HG02885 (cell line): ENCODE results near the gene CIRBP.

Experiments used
- ATAC-seq: cut with Tn5 transposase; IDR thresholded peaks from one replicate; pipeline ENCODE4 v1.9.1; 2021; ENCODE audit warnings: mild to moderate bottlenecking; ENCODE audit not compliant: unreplicated experiment, poor library complexity

Gene CIRBP

DNA sequence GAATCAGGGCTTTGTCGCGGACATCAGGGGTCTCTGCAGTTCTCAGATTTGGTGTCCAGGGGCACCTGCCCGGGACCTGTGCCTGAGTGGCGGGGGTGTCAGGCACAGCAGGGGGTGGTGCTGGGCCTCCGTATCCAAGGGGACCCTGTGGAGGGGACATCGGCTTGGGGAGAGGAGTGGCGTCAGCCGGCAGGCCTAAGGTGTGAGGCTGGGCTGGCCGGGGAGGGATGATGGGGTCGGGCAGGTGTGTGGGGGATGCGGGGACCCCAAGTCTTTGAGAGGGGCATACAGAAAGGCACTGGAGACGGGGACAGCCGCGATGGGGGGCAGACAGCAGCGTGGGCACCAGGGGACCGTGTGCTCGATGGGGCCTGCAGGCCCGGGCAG lies 19.1 kb downstream of the CIRBP start:
- ATAC-seq = no peak

DNA sequence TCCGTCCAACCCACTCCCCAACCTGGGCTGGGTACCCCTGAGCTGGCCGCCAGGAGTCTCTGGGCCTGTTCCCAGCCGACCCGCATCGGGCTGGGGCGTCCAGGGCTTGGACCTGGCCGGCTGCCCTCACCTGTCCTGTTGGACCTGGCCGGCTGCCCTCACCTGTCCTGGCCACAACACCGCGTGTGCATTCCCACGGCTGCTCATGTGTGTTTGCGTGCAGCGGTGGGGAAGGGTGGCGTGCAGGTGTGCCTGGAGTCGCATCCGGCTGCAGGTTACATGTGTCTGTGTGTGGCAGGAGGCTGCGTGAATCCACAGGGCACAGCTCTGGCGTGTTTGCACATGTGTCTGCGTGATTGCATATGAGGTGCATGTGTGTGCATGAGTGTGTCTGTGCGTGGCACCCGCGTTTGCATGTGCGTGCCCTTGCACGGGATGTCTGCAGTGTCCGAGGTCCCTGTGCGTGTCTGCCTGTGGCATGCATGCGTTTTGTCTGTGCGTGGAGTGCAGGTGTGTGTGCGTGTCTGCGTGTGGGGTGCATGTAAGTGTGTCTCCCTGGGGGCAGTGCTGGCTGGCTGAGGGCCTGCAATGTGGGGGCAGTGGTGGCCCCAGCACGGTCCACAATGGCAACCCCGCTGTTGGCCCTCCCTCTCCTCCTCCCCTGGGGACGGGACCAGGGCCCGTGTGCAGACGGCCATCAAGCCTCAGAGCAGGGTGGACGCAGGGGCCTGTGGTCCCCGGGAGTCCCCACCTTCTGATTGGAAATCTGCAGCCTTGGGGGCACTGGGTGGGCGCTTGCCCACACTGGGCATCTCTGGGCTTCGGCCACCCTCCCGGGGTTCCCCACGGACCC lies 19.9 kb downstream of the CIRBP start:
- ATAC-seq = no peak

DNA sequence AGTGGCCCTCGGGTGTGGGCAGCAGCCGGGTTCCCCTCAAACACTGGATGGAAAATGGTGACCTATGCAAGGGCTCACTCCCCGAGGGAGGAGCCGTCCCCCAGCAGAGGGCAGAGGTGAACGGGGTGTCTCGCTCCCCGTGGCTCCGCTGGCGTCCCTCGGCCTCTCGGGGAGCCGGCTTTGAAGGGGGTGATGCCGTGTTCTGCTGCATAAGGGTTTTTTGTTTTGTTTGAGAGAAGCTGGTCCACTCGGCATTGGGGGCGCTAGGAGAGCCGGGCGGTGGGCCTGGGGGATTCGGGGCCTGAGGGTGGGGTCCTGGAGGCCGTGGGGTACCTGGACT lies 20.5 kb downstream of the CIRBP start:
- no peak for ATAC-seq

DNA sequence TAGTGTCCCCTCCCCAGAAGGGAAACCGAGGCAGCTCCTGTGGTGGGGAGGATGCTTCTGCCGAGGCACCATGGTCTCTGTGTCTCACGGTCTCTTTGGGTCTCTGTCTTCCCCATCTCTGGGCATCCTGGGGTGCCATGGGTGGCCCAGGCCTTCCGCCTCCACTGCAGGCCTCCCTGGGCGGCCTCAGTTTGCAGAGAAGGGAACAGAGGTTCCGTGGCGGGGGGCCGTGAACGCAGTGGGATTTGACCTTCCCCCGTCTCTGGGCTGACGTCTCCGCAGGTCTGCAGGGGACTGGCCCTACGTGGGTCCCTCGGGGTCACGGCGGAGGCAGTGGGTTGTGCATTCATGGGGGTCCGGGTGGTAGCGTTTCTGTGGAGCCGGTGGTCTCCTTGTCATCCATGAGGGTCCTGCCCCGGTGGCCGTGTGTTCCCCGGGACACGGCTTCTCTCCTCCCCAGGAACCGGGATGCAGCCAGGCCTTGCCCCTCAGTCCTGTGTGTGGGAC lies 21.1 kb downstream of the CIRBP start:
- no peak for ATAC-seq

DNA sequence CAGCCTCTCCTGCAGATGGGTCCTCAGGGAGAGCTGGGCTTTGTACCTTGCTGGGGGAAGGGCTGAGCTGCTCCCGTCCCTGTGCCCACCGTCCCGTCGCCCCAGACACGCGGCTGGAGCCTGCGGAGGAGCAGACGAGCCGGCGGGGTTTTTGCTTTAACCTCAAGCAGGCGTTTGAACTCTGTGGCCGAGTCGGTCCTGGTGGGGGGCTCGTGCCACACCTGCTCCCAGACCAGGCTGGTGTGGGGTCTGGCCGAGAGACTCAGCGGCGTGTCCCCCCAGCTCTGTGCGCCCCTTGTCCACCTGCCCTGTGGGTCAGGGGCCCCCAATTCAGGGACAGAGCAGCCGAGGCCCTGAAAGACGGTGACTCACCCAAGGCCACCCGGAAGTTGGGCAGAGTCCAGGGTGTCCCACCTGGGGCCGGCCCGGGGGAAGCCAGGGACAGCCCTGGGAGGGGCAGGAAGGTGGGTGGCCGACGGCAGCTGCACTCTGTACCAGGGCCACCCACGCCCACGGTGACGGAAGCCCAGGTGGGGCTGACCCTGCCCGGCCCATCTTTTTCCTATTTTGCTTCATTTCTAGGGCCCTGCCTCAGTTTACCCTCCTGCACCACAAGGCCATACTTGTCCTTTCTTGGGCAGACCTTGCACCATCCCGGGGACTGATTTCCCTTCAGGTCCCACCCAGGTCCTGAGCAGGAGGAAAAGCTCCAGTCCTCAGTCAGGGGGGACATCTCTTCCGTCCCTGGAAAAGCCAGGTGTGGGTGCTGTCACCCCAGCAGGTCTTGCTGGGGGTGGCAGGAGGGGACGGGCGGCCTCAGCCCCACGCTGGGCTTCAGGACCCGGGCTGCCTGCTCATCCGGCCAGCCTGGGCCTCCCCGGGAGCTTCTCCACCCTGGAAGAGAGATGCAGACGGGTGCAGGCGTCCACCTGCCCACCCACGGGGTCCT lies 21.8 kb downstream of the CIRBP start:
- no peak for ATAC-seq

DNA sequence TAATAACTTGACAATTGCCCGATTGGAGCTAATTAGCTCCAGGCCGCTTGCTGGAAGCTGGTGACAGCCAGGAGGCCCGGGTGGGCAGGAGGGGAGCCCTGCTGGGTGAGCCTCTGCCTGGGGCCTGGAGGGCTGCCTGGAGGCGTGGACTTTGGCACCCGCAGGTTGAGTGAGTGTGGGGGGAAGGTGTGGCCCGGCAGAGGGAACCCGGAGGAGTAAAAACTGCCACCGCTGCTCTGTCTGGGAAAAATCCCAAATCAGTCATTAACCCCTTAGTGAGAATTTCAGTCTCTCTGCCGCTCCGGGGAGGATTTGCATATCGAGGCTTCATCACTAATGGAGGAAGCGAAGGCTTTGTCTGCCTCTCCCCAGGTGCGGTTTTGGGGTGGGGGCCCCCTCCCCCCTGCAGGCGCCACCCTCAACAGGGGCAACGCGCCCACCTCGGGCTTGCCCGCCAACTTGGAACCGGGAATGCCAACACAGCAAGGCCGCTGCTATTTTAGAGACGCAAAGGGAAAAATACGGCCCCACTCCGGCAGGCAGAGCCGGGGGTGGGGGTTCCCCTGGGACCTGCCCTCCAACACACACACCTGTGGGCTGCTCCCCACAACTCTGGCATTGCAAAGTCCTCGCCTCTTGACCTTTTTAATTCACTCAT lies 22.8 kb downstream of the CIRBP start:
- no peak for ATAC-seq

DNA sequence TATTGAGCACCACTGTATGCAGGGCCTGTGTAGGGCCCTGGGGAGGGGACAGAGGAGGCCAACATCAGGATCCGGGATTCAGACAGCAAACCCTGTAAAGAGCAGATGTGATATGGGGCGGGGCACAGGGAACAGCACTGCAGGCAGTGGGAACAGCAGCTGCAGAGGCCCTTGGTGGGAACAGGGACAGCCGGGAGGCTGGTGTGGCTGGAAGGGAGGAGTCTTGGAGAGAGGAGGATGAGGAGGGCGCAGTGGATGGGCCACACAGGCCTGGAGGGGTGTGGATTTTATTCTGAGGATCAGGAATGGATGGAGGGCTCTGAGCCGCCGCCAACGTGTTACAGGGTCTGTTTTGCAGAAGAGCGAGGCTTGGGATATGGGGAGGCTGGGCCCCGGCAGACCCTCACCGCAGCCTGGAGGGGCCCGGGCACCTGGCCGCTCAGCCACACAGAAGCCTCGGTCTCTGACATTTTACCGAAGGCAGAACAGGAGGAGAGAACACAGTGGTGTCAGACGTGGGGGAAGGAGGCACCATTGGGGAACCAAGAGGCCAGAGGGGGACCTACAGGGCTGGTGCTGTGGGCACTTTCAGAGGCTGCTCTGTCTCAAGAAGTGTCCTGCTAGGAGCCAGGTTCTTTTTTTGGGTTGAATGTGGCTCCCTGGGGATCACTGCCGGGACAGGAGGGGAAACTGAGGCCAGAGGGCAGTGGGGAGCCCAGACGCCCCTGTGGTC lies 23.5 kb downstream of the CIRBP start:
- no peak for ATAC-seq

DNA sequence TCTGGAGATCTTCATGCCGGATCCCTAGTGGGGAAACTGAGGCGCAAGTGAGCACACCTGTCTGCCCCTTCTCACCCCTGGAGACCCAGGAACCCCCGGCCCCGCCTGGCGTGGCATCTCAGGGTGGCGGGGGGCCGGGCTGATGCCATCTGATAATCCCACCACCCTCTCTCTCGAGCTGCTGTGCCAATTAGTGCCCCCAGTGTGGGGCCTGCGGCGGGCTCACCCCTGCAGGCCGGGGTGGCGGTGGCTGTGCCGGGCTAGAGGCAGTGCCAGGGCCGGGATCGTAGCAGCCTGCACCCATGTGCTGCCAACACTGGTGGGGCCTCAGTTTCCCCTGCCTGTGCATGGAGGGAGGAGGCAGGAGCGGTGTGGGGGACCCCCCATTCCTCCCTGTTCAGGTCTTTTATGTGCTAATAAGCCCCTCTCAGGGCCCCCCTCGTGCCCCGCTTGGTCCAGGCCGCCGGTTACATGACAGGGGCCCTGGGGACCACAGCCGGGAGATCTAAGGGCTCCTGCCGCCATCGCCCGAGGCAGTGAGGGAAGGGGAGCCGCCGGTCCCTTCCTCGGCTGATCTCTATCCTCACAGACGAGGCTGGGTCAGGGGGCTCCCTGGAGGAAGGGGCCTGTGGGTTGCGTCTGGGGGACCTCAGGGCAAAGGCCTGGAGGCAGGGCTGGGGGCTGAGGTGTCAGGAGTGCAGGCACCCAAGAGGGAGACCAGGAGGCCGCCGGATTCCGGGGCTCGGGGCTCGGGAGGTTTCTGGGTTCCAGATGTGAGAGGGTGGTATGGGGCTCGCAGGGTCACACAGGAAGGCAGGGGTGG lies 24.9 kb downstream of the CIRBP start:
- no peak for ATAC-seq

DNA sequence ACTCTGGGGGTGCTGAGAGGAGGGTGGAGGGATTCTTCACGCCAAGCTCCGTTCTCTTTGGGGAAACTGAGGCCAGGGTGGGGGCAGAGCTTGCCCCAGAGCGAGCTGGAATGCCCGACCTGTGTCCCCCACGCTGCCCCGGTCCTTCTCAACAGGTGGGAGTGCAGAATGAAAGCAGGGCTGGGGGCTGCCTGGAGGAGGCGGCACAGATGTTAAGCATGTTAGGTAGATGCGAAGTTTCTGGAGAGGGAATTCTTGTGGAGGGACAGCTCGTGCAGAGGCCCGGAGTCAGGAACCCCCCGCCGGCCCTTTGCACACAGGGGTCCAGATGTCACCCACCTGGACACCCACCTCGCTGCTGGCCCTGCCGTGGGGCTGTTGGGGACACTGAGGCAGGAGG lies 25.6 kb downstream of the CIRBP start:
- ATAC-seq = no peak

DNA sequence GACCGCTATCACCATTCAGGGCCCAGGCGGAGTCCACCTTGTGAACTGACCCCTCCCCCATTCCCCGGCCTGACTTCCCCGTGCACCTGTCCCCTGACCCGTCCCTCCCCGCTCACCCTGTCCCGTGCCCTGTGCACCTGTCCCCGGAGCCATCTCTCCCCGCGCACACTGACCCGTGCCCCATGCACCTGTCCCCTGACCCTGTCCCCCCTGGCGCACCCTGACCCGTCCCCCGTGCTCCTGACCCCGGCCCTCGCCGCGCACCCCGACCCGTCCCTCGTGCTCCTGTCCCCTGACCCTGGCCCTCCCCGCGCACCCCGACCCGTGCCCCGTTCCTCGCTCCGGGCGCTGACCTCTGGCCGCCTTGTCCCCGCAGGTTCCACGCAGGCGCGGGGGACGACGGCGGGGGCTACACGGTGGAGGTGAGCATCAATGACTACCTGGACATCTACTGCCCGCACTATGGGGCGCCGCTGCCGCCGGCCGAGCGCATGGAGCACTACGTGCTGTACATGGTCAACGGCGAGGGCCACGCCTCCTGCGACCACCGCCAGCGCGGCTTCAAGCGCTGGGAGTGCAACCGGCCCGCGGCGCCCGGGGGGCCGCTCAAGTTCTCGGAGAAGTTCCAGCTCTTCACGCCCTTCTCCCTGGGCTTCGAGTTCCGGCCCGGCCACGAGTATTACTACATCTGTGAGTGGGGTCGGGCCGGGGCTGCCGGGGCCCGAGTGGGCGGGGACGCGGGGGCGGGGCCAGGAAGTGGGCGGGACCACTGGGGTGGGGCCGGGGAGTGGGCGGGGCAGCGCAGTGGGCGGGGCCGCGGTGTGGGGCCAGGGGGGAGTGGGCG lies 26.3 kb downstream of the CIRBP start:
- ATAC-seq = no peak

DNA sequence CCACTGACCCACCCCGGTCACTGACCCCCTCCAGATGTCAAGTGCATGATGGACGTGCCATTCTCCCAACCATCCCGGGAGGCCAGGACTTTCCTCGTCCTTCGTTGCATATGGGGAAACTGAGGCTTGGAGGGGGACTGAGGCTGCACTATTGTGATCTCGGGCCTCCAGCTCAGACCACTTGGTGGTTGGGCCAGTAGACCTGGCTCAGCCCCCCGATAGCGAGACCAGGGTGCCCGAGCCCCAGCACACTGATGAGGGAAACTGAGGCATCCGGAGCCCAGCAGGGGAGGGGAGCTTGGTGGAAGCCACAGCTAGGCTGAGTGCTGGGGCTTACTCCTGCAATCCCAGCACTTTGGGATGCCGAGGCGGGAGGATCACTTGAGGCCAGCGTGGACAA lies 26.9 kb downstream of the CIRBP start:
- no peak for ATAC-seq

DNA sequence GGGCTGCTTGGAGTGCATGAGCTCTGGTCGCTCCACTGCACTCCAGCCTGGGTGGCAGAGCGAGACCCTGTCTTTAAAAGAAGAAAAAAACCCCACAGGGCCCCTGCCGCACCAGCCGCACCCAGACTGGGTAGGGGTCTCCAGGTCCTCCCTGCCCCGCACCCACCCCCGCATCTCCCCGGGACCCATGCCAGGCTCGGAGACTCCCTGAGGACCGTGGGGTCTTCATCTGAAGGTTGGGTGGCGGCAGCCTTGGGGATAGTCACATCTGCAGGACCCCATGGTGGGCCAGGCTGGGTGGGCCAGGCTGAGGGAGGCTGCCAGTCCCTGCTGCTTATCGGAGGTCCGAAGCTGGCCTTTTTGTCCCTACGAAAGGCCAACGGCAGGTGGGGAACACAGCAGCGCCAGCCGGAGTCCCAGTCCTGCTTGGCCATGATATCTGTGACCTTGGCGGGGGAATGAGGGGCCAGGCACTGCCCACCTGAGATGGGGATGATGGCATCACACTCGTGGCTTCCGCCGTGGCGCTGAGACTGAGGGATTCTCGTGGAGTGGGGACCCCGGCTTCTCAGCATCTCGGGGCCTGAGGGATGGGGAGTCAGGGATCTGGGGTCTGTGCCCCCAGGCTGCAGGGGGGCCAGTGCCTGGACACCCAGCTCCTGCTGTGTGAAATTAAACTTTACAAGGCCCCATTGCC lies 27.6 kb downstream of the CIRBP start:
- ATAC-seq = no peak

DNA sequence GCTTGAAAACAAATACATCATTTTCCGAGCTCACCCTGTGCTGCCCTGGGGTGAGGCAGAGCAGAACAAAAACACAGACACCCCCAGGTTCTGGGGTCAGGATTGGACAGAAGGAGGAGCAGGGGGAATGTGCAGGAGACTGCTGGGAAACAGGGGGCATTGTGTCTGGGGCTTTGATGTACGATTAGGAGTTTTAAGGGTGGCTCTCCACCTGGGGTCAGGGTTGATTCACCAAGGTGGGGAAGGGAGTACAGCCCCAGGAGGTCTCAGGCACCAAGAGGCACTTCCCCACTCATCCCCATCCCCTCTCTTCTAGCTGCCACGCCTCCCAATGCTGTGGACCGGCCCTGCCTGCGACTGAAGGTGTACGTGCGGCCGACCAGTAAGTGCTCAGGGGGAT lies 29.1 kb downstream of the CIRBP start:
- no peak for ATAC-seq

DNA sequence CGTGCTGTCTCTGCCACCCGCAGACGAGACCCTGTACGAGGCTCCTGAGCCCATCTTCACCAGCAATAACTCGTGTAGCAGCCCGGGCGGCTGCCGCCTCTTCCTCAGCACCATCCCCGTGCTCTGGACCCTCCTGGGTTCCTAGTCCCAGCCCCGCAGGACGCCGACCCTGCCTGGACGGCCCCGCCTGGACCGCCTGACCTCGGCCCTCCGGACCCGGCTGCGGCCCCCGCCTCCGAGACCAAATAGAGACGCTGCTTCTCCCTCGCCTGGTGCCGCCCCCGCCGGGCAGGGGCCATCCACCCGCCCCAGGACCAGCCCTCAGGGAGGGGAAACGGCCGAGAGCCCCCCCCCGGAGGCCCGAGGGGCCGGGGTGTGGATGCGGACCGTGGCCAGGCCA lies 30.7 kb downstream of the CIRBP start:
- no peak for ATAC-seq

DNA sequence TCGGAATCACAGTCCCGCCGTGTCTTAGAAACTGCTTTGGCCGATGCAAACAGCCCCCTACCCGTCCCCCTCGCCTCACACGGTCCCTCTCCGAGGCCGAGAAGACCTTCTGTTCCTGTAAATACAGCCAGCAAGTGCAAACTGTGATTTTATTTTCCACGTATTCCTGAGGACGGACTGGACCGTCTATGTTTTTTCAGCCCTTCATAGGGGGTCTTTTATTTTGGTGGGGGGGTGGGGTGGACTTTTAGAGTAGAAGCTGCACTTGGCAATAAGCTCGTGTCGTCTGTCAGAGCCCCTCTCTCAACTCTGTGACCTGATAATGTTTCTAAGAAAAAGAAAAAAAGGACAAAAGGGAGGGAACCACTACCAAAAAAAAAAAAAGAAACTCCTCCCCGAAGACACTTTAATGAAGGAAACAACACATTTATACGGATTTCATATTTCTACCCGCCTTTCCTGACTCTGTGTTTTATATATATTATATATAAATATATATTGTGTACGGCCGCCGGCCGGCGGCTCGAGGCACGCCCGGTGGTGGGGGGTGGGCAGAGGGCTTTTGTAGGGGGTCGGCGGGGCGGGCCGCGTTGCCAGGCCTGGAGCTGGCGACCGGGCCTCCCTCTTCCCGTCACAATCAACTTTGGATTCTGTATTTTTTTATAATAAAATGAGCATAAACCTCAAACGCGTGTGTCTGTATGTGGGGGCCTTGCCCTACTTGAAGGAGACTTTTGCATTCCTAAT lies 31.8 kb downstream of the CIRBP start:
- no peak for ATAC-seq

DNA sequence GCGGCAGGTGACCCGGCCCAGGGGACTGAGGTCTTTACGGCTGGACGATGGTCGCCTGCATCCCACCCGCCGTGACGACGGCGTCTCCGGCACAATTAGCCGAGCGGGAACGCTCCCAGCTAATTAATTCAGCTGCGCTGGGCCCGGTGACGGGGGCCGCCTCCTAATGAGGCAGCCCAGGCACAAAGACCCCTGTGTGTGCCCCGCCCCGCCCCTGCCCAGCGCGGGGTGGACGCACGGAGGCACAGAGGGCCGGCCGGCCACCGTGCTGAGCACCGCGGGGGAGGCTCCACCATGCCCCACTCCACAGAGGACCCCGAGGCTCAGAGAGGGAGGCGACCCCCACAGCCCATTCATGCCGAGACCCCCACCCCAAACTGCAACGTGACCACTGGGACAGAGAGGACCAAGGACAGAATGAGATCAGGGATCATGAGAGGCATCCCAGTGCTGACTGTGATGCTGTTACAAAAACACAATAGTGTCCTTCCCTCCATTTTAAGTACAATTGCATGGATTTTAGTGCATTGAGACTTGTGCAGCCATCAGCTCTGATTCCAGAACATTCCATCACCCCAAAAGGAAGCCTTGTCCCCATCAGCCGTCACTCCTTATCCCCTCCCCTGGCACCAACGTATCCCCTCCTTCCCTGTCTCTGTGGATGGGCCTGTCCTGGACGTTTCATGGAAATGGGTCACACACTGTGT lies 33.6 kb downstream of the CIRBP start:
- no peak for ATAC-seq
